ENCODE data around the gene KMT2C.
"Not testable (repeated sequence)": the region's sequence is repeated elsewhere in the genome, so short reads cannot be mapped to it uniquely, and the experiment has no call there.

The KMT2C gene

DNA sequence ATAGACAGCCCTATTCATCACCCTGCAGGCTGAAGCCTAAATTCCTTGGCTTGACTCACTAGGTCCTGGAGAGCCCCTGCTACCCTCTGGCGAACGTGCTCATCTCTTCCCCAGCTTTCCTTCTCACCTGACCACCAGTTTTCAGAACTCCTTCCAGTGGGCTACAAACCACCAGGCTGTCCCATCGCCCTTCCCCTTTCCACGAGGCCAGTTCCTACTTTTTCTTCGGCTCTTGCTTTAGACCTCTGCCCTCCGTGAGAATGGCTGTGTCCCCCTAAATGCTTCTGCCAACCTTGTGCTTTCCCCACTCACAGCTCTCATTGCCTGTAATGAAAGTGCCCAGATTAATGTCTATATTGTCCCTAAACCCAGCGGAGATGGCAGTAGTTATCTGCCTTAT lies 5.4 kb upstream of the KMT2C start:
- not testable (repeated sequence) for DNase-seq

DNA sequence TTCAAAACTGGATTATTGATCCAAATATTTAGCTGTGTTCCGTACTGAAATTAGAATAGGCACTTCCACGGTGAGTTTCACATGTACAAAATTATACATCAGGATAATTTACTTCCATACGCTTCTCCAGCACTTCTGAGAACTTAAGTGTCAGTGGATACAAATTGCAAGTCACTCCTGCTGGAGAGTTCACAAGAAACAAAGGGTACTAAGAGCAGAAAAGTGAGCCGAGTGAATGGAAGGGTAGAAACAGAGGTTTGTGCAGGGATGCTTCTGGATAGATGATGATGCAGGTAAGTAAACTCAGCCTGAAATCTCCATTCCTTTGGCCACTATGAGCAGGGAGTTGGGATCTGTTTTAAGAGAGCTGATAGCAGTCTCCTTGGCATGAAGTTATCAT lies 2.2 kb upstream of the KMT2C start:
- not testable (repeated sequence) for DNase-seq

DNA sequence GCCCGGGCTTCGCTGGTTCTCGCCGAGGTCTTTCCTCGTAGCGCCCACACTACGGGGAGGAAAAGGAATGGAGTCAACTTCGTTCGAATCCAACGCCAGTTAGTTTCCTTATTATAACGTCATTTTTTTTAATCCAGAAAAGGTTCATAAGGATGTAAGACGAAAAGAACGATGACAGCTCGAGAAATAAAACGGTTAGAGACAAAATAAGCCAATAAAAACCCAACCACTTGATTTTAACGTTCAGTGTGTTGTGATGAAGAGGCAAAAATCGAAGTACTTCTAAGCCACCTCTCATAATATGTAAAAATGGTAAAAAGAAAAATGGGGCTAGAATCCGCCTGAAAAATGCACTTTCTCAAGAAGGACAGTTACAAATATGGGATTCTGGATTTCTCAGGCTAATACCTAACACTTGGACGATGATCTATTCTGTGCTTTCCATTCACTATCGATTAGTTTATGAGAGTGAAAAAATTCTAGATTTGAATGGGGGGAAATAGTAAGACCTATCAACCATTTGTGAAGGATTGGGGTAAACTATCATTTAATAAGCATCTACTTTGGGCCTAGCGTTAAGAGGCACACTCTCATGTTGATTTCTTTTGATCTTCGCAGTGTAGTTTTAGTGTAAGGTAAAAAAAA lies 1.2 kb upstream of the KMT2C start:
- not testable (repeated sequence) for DNase-seq

DNA sequence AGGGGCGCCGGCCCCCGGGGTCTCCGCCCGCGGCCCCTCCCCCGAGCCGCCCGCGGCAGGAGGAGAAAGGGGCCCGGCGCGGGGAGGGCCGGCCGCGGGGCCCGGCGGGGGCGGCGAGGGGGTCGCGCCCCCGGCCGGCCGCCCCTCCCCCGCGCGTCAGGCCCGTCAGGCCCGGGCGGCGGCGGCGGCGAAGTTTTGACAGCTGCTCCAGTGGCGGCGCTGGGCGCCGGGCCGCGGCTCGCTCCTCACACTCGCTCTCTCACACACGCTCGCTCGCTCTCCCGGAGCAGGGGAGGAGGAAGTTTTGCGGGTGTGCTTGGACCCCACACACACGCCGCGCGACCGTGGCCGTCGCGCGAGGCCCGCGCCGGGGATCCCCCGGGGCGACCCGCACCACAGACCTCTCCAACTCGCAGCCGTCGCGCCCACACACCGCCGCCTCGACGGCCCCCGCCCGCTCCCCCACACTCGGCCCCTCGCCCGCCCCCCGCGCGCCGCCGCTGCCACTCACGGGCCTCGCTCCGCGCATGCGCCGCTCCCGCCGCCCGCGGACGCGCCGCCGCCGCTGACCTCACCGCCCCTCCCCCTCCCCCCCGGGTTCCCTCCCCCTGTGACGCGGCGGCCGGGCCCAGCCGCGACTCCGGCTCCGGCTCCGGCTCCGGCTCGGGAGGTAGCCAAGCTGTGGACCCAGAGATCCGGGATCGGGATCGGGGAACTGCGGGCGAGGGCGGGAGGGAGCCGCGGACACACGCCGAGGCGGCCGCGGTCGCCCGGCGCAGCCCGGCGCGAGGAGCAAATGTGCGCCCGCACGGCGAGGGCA lies 518 bp upstream of the KMT2C start:
- DNase-seq = peak; percentile 60

DNA sequence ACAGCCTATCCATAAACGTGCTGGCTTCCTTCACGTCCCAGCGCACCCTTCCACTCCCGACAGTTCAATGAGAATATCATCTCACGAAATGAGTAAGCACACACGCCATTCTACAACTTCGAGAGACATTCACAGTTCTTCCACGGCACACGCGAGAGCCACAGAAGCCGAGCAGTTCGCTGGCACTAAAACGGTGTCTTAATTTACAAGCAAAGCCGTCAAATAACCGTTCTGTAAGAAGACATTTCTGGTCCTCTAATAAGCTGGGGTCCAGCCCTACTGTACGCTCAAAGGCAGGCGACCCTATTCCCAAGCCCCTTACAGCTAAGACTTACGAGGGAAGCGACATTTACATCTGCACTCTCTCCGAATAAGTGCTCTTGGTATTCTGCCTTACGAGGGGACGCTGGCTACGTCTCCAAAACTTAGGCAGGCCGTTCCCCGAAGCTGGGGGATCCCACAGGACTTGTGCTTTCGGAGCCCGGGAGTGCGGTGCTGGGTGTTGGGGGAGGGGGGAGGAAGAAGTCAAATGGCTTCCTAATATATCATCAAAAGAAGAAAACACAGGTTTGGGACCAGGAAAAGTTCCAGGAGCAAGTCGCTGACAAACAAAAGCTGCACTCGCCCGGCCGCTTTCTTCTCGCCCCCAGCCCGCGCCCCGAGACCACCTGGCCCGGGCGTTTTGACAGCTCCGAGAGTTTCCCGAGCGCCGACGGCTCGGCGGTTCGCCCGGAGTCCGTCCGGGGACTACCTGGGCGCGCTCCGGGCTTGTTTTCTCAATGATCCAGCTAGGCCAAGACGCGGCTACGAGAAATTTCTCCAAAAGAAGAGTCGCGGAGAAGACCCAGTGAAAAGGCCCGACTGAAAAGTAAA lies 1.1 kb downstream of the KMT2C start:
- not testable (repeated sequence) for DNase-seq

DNA sequence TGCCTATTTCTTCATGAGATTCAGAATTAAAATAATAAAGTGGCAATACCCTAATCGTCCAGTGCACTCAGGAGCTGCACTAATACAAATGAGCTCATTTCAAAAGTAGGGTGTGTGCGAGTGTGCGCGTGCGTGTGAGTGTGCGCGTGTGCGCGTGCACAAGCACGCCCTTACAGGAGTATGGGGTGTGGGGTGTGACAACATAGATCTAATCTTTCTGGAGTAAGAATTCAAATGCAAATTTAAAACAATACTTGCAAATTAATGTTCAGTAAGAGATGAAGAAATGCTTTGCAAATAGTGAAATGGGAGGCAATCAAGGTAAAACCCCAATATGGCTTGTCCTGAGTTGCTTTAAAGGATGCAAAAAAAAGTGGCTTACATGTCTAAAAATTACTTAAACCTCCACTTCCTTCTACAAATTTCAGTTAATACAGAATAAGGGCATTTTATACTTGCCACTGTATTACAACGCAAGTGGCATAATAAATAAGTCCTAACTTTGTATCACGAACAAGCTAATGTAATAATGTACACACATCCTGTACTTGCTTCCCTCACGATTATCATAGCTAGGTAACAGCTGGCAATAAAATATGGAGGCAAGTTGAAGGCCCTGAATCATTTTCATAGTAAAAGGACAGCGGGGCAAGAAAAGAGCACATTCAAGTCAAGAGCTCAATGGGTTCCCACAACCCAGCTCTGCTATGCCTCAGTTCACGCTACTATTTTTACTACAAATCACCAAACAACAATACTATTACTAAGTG lies 1.9 kb downstream of the KMT2C start:
- not testable (repeated sequence) for DNase-seq

DNA sequence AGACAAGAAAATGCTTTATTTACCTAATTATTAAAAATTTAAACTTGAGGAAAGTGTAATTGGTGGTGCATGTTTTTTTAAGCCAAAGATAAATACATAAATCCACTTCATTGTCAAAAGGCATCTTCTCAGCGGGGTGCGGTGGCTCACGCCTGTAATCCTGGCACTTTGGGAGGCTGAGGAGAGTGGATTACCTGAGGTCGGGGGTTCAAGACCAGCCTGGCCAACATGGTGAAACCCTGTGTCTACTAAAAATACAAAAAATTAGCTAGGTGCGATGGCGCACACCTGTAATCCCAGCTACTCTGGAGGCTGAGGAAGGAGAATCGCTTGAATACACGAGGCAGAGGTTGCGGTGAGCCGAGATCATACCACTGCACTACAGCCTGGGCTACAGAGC lies 3.1 kb downstream of the KMT2C start:
- DNase-seq = not testable (repeated sequence)

DNA sequence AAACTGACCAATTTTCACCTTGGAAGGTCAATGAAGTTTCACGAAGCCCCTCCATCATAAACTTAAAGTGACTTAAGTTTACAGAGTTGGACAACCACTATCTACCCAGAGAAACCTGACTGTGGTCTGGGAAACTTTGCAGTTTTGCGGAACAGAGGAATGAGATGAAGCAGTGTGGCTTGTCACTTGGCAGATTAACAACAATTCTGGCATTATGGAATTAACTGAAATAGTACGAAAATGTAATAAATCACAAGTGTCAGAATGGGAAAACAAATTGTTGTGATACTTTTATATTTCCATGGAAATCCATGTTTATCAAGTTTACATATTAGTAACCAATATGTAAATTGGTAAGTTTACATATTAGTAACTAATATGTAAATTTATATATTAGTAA lies 4.9 kb downstream of the KMT2C start:
- DNase-seq = no peak

DNA sequence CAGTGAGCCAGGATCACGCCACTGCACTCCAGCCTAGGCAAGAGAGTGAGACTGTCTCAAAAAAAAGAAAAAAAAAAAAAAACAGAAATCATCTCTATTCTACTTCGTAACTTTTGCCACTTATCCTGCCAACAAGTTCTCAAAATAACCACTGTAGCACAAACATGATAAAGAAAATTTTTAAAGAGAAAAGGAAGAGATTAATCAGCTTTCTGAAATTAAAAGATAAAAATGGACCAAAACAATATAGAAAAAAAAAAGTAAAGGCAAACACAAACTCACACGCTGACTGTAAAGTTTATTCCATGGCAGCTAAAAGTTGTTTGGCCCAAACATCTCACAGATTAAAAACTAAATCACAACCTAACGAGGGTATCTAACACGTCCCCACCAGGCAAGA lies 5.7 kb downstream of the KMT2C start:
- DNase-seq = not testable (repeated sequence)

DNA sequence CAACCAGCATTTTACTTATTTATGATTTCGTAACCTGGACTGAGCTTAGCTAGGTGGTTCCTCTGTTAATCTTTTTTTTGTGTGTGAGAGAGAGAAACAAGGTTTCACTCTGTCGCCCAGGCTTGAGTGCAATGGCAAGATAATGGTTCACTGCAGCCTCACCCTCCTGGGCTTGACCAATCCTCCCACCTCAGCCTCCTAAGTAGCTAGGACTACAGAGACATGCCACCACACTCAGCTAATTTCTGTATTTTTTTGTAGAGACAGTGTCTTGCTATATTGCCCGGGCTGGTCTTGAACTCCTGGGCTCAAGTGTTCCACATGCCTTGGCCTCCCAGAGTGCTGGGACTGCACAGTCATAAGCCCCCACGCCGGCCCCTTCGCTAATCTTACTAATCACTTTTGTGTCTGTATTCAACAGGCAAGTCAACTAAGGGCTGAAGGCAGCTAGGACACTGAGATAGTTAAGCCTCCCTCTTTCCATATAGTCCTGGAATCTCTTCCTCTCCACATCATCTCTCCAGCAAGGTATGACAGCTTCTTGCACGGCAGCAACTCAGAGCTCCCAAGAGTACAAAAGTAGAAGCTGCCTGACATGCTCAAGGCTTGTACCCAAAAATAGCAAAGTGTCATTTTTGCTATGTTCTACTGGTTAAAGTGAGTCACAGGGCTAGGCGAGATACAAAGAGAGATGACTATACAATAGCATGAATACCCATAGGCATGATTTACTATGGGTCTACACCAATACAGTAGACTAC lies 11.3 kb downstream of the KMT2C start:
- no peak for DNase-seq

DNA sequence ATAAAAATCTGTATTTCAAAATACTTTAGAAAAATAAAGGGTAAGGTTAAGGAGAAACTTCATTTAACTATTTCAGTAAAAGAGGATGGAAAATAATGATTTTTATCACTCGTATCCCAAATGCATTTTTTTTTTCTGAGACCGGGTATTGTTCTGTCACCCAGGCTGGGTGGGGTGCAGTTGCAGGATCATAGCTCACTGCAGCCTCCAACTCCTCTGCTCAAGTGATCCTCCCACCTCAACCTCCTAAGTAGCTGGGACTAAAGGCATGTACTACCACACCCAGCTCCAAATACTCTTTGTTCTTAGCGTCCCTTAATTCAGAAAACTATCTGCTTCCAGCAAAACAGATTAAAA lies 11.8 kb downstream of the KMT2C start:
- DNase-seq = no peak

DNA sequence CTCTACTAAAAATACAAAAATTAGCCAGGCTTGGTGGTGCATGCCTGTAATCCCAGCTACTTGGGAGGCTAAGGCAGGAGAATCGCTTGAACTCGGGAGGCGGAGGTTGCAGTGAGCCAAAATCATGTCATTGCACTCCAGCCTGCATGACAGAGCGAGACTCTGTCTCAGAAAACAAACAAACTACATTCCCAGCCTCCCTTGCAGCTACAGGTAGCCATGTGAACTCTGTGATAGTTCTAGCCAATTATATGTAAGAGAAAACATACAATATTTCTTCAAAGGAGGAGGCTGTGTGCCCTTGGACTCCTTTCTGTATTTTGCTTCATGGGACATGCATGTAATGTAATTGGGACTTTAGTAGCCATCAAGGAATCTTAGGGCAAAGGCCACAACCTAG lies 12.6 kb downstream of the KMT2C start:
- DNase-seq = not testable (repeated sequence)

DNA sequence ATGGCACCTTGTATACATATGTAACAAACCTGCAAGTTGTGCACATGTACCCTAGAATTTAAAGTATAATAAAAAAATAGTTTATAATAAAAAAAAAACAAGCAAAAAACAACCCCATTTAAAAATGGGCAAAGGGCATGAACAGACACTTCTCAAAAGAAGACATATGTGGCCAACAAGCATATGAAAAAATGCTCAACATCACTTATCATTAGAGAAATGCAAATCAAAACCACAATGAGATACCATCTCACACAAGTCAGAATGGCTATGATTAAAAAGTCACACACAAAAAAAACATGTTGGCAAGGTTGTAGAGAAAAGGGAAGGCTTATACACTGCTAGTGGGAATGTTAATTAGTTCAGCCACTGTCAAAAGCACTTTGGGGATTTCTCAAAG lies 14.9 kb downstream of the KMT2C start:
- not testable (repeated sequence) for DNase-seq

DNA sequence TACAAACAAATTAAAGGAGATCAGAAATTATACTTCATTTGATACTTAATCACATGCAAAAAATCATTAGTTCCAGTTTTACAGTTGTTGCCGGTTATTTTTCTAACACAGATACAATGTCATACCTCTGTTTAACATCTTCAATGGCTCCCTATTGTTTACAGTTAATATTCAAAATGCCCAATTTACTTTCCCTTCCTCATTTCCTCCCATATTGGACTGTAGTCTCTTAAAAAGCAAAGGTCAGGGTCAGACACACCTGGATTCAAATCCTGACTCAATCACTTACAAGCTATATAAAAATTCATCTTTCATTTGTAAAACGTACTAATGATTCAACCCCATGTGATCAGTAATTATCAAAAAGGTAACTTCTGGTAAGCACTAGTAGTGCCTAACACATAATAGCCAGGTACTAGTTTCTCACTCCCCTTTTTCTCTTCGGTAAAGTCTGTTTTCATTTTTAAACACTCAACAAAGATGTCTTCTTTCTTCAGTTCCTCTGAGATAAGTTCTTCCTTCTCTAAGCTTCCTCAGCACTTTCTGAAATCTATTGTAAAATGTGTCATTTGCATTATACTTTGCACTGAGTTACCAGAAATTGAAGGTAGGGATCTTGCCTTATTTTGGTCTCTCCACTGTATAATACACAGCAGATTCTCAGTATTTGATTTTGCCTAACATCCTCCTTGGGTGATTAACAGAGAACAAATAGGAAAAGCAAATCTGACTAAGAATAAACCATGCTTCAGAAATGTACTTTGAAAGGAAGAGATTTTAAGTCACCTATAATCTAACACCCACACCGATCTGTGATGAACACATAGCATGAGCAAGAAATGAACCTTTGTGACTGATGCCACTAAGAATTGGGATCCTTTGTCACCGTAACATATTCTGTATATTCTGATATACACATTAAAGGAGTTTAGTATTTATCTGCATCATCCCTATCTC lies 16.1 kb downstream of the KMT2C start:
- no peak for DNase-seq

DNA sequence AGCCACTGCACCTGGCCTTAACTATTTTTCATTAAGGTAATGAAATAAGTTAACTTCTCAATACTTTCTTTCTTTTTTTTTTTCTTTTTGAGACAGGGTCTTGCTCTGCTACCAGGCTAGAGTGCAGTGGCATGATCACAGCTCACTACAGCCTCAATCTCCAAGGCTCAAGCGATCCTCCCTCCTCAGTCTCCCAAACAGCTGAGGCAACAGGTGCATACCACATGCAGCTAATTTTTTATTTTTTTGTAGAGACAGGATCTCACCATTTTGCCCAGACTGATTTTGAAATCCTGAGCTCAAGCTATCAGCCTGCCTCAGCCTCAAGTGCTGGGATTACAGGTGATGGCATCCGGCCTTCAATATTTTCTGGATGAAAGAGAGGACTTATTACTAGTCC lies 21.0 kb downstream of the KMT2C start:
- DNase-seq = no peak

DNA sequence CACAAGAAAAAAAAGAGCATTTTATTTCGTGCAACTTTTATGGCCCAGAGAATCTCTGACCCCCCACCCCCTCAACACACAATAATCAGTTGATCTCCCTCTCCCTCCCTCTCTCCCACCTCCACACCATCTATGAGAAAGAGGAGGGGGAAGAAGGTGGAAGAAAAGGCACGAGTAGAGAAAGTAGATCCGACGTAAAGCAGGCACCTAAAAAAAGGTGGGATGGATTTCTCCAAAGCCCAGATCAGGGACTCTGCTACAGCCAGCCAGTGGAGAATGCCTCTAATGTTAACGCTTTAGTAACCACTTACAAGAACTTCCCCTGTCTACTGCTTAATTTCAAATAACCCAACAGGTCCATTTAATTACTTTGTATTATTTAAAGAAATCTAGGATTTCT lies 24.4 kb downstream of the KMT2C start:
- no peak for DNase-seq

DNA sequence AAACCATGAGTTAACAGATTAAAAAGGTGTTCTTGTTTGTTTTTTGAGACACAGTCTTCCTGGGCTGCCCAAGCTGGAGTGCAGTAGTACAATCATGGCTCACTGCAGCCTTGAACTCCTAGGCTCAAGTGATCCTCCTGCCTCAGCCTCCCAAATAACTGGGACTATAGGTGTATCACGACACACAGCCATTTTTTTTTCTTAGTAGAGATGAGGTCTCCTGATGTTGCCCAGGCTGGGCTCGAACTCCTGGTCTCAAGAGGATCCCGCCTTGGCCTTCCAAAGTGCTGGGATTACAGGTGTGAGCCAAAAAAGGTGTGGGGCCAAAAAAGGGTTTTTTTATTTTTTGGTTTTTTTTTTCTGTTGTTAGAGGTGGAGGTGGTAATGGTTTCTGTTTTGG lies 29.3 kb downstream of the KMT2C start:
- DNase-seq = no peak

DNA sequence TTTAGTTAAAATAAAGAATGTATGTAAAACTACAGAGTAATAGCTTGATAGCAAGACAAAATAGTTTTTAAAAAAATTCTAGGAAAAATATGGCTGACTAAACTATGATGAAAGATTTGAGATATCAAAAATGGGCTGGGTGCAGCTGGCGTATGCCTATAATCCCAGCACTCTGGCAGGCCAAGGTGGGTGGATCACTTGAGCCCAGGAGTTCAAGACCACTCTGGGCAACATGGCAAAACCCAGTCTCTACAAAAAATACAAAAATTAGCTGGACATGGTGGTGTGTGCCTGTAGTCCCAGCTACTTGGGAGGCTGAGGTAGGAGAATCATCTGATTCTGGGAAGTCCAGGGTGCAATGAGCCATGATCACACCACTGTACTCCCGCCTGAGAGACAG lies 29.8 kb downstream of the KMT2C start:
- not testable (repeated sequence) for DNase-seq

DNA sequence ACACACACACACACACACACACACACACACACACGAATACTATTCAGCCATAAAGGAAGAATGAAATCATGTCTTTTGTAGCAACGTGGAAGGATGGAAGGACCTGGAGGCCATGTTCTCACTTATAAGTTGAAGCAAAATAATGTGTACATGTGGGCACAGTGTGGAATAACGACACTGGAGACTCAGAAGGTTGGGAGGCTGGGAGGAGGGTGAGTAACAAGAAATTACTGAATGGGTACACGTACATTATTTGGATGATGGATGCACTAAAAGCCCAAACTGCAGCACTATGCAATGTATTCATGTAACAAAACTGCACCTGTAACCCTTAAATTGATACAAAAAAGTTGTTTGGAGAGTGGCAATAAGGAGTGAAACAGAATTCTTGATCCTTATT lies 32.1 kb downstream of the KMT2C start:
- DNase-seq = no peak

DNA sequence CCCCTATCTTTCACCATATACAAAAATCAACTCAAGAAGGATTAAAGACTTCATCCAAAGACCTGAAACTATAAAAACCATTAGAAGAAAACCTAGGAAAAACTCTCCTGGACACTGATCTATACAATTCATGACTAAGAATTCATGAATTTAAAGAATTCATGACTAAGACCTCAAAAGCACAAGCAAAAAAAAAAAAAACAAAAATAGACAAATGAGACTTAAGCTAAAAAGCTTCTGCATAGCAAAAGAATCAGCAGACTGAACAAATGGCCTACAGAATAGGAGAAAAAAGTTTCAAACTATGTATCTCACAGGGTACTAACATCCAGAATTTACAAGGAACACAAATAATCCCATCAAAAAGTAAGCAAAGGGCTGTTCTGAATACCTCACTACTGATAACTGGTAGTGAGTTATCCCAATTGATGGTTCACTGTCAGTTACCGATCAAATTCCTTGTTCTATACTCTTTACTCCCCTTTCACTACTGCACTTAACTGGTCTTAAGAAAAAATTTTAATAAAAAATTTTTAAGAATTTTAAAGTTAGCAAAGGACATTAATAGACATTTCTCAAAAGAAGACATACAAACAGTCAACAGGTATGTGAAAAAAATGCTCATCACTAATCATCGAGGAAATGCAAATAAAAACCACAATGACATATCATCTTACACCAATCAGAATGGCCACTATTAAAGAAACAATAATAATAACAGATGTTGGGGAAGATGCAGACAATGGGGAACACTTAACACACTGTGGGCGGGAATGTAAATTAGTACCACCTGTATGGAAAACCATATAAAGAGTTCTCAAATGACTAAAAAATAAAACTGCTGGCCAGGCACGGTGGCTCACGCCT lies 33.2 kb downstream of the KMT2C start:
- DNase-seq = no peak

Measured in DMS79 treated with DMSO at 0.1 percent for 48 hours (cell line).